ENCODE data around the gene ASIC3.

DNA sequence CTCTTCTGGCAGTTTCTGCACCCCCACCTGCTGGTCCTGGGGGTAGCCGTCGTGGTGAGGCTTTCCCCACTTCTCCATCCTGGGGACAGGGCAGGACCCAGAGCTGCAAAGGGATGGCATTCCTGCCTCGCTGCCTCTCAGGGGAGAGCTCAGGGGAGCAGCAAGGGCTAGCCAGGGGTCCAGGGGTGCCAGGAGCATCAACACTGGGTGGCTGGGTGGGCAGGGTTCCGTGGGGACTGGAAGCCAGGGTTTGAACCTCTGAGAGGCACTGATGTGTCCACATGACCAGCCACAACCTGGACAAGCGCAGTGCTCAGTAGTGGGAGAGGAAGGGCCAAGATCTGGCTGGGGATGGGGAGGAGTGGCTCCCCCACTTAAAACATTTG lies 14.5 kb upstream of the ASIC3 start:
- TF ChIP-seq BACH1 (IDR thresholded peaks at IDR 0.05; ENCODE audit: low read length) (no peak), EP300 (IDR thresholded peaks at IDR 0.05; ENCODE audit: borderline replicate concordance in 1 of 2, low read depth in 2 of 2, low read length in 2 of 2) (no peak), EZH2 (IDR thresholded peaks at IDR 0.05; ENCODE audit: low read depth, low read length, severe bottlenecking) (no peak), CTCF (IDR thresholded peaks at IDR 0.05; ENCODE audit: control extremely low read depth in 1 of 3, insufficient read depth in 1 of 3, low read depth in 1 of 3, low read length in 3 of 3) (no peak), BCL11A (IDR thresholded peaks at IDR 0.05; ENCODE audit: low read depth in 2 of 2, low read length in 2 of 2) (no peak), RAD21 (IDR thresholded peaks at IDR 0.05 in 1 of 2, conservative IDR thresholded peaks at IDR 0.05 in 1 of 2; ENCODE audit: low read depth in 2 of 2, low read length in 2 of 2) (no peak), POLR2A (IDR thresholded peaks at IDR 0.05; ENCODE audit: control extremely low read depth in 1 of 2, low read depth in 2 of 2, low read length in 2 of 2) (no peak), ZNF274 (IDR thresholded peaks at IDR 0.05; ENCODE audit: borderline replicate concordance, extremely low read depth, low read length) (no peak), HDAC2 (IDR thresholded peaks at IDR 0.05; ENCODE audit: borderline replicate concordance in 1 of 2, low read depth in 2 of 2, low read length in 2 of 2) (no peak), FOSL1 (IDR thresholded peaks at IDR 0.05; ENCODE audit: insufficient read depth, low read depth, low read length) (no peak), TCF12 (IDR thresholded peaks at IDR 0.05; ENCODE audit: low read depth, low read length) (no peak)
